GM12873 (cell line): ENCODE data around the gene DLL3.

Source experiments
- TF ChIP-seq, protein P1 (sequence below): IDR thresholded peaks from 2 replicates; pipeline ENCODE4 v1.5.1; 2012; ENCODE audit warnings: low read depth, mild to moderate bottlenecking, moderate library complexity, low read length, control low read depth; ENCODE audit not compliant: insufficient read depth; ENCODE audit errors: missing control alignments

Gene DLL3

DNA sequence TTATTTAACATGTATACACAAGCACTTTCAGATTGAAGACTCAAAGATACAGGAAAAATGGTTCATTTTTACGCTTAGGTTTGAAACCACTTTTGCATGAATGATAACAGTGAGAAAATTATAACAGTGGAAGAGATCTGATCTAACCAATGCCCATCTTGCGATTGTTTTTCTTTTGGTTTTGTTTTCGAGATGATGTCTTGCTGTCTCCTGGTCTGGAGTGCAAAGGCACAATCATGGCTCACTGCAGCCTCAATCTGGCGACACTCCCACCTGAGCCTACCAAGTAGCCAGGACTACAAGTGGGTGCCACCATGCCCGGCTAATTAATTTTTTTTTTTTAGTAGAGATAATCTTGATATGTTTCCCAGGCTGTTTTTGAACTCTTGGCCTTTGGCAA, 51.5 kb downstream of the DLL3 start:
- TF ChIP-seq, protein P1, sequence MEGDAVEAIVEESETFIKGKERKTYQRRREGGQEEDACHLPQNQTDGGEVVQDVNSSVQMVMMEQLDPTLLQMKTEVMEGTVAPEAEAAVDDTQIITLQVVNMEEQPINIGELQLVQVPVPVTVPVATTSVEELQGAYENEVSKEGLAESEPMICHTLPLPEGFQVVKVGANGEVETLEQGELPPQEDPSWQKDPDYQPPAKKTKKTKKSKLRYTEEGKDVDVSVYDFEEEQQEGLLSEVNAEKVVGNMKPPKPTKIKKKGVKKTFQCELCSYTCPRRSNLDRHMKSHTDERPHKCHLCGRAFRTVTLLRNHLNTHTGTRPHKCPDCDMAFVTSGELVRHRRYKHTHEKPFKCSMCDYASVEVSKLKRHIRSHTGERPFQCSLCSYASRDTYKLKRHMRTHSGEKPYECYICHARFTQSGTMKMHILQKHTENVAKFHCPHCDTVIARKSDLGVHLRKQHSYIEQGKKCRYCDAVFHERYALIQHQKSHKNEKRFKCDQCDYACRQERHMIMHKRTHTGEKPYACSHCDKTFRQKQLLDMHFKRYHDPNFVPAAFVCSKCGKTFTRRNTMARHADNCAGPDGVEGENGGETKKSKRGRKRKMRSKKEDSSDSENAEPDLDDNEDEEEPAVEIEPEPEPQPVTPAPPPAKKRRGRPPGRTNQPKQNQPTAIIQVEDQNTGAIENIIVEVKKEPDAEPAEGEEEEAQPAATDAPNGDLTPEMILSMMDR, result no peak

DNA sequence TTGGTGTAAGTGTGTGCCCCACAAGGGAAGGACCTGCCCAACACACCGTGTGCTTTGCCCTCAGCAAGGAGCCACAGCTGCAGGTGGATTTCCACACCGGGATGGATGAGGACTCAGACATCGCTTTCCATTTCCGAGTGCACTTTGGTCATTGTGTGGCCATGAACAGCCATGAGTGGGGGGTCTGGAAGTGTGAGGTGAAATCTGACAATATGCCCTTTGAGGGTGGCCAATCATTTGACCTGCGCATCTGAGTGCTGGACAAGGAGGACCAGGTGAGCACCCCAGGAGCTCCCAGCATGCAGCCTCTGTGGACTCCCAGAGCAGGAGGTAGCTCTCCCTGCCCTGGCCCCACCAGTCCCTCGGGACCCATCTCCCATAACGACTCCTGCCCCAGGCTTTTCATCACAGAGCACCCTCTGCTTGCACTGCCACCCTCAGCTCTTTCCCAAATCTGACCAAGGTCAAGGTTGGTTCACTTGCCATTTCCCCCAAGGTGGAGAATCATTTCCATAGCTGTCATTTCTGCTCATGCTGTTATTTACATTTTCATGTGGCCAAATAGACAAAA, 54.4 kb downstream of the DLL3 start:
- TF ChIP-seq, protein P1, result no peak

DNA sequence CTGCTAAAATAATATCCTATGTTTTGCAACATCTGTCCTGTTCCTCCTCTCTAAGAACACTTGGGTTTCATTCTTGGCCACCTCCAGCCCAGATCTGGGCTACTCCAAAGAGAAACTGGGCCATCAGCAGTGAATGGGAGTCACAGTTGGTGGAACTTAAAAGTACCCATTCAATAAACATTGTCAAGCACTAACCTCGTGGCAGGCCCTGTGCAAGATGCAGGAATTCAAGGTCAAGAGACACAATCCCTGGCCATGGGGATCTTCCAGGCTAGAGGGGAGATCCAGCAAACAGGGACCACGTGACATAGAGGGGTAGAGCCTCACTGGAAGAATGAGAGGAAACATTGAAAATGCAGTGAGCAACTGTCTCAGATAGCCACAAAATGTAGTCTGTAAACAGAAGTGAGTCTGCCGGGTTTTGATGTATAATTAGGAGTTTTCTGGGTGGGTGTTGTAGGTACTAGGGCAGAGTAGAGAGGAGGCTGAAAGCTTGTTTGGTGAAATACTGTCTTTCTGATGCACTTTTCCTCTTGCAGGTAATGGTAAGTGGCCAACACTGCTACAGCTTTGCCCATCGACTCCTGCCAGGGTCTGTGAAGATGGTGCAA, 56.1 kb downstream of the DLL3 start:
- TF ChIP-seq, protein P1, result no peak

DNA sequence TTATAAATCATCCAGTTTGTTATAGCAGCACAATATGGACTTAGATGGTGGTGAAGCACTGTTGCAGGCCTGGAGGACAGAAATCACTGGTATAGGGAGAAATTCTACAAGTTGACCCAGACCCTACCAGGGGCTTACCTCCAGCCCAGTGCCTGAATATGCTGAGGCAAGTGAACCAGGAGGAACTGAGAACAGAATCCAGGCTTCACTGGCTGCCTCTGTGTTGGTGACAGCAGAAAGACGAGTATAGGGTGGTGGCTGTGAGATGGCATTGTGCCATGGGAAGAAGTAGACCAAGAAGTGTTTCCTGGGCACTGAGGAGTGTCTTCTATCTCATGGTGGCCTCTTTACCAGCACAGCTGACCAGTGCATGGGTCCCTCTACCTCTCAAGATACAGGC, 57.1 kb downstream of the DLL3 start:
- TF ChIP-seq, protein P1, result no peak
